Putamen (tissue), 1 donor: ENCODE results near the gene NRN1L.
"Not testable (repeated sequence)": the region's sequence is repeated elsewhere in the genome, so short reads cannot be mapped to it uniquely, and the experiment has no call there.

Experiments used
- DNase-seq: peaks from one replicate; pipeline ENCODE4 v3.0.0-alpha.2; 2016; ENCODE audit warnings: low spot score

Gene NRN1L

GRCh38 chr16:67884684-67885083, at the start of gene NRN1L:
Gene NRN1L (plus strand): TSS chr16:67884885. CDS start chr16:67884904, 19 bp downstream.
- peak; percentile 92 for DNase-seq

GRCh38 chr16:67837190-67837589, 47.5 kb upstream of the NRN1L start:
- not testable (repeated sequence) for DNase-seq

- no peak for DNase-seq
These were observed 46.9 kb upstream of the NRN1L start for GRCh38 chr16:67837811-67838210.

- DNase-seq: no peak
These were observed 43.4 kb upstream of the NRN1L start for GRCh38 chr16:67841198-67841815.

GRCh38 chr16:67841816-67842508, 42.7 kb upstream of the NRN1L start, which contains the start of gene THAP11:
Gene THAP11 (plus strand): TSS chr16:67842320. CDS start chr16:67842555, 235 bp downstream.
- DNase-seq: peak; percentile 95

GRCh38 chr16:67842509-67843342, 42.0 kb upstream of the NRN1L start:
- peak; percentile 69 for DNase-seq

- no peak for DNase-seq
These were observed 41.3 kb upstream of the NRN1L start for GRCh38 chr16:67843343-67843765.

- no peak for DNase-seq
These were observed 40.2 kb upstream of the NRN1L start for GRCh38 chr16:67844497-67844896.

GRCh38 chr16:67845291-67846062, 39.2 kb upstream of the NRN1L start:
- DNase-seq: no peak

GRCh38 chr16:67846063-67846319, 38.7 kb upstream of the NRN1L start:
- no peak for DNase-seq

- peak; percentile 95 for DNase-seq
These were observed 38.2 kb upstream of the NRN1L start, which contains the start of gene NUTF2 for GRCh38 chr16:67846320-67847063. Gene NUTF2 (plus strand): TSS chr16:67846933. CDS start chr16:67865131, 18,198 bp downstream.

GRCh38 chr16:67847064-67847861, 37.4 kb upstream of the NRN1L start, which contains the start of gene CENPT:
Gene CENPT (minus strand): TSS chr16:67847693. CDS start chr16:67833859, 13,834 bp downstream.
- DNase-seq: no peak

- DNase-seq: no peak
These were observed 36.6 kb upstream of the NRN1L start for GRCh38 chr16:67848118-67848517.

GRCh38 chr16:67853670-67854069, 31.0 kb upstream of the NRN1L start:
- no peak for DNase-seq

GRCh38 chr16:67855789-67856188, 28.9 kb upstream of the NRN1L start:
- DNase-seq: no peak

GRCh38 chr16:67856927-67857546, 27.6 kb upstream of the NRN1L start:
- no peak for DNase-seq

- DNase-seq: no peak
These were observed 27.0 kb upstream of the NRN1L start for GRCh38 chr16:67857547-67858233.

GRCh38 chr16:67858500-67858899, 26.2 kb upstream of the NRN1L start:
- DNase-seq: no peak
